OCI-LY1 (cell line): ENCODE results near the gene CCDC187.
A peak's percentile ranks its signal among the peaks of the same experiment; 100 is the strongest.

Experiments used
- H2AFZ ChIP-seq: fragments of 200-600 bp; sonication (generic), shearing (Covaris generic); 2 replicates; pipeline ENCODE4 v1.6.0; 2014; ENCODE audit warnings: antibody characterized with exemption, mild to moderate bottlenecking, low read length
- H3F3A ChIP-seq: fragments of 200-600 bp; sonication (generic), shearing (Covaris generic); 2 replicates; pipeline ENCODE4 v1.6.0; 2014; ENCODE audit warnings: mild to moderate bottlenecking, antibody characterized with exemption, low read length, moderate library complexity; ENCODE audit not compliant: insufficient read depth
- H3K27ac ChIP-seq: fragments of 200-600 bp; sonication (generic); 2 replicates; pipeline ENCODE4 v1.5.1; 2014; ENCODE audit warnings: low read length, mixed run types, mild to moderate bottlenecking, low read depth; ENCODE audit not compliant: poor library complexity, severe bottlenecking
- H3K27me3 ChIP-seq: fragments of 200-600 bp; sonication (generic); 2 replicates; pipeline ENCODE4 v1.6.0; 2014; ENCODE audit warnings: antibody characterized with exemption, mild to moderate bottlenecking, low read length, moderate library complexity; ENCODE audit not compliant: insufficient read depth
- H3K36me3 ChIP-seq: fragments of 200-600 bp; sonication (generic); 2 replicates; pipeline ENCODE4 v1.6.1; 2014; ENCODE audit warnings: mild to moderate bottlenecking, antibody characterized with exemption, low read length, moderate library complexity, mixed read lengths; ENCODE audit not compliant: insufficient read depth
- H3K4me1 ChIP-seq: fragments of 200-600 bp; sonication (generic); 2 replicates; pipeline ENCODE4 v1.5.1; 2014; ENCODE audit warnings: mild to moderate bottlenecking, low read length, moderate library complexity; ENCODE audit not compliant: insufficient read depth, severe bottlenecking
- H3K4me2 ChIP-seq: fragments of 200-600 bp; sonication (generic), shearing (Covaris generic); 2 replicates; pipeline ENCODE4 v1.6.1; 2014; ENCODE audit warnings: low read length
- H3K4me3 ChIP-seq: fragments of 200-600 bp; sonication (generic); 2 replicates; pipeline ENCODE4 v1.5.1; 2014; ENCODE audit warnings: low read length, low read depth, mild to moderate bottlenecking, mixed read lengths; ENCODE audit not compliant: poor library complexity, severe bottlenecking
- H3K79me2 ChIP-seq: fragments of 200-600 bp; shearing (Covaris generic); 2 replicates; pipeline ENCODE4 v1.6.1; 2016; ENCODE audit warnings: mixed run types, low read length, mixed read lengths; ENCODE audit not compliant: insufficient read depth
- H3K9ac ChIP-seq: fragments of 200-600 bp; sonication (generic), shearing (Covaris generic); 2 replicates; pipeline ENCODE4 v1.6.1; 2014; ENCODE audit warnings: mild to moderate bottlenecking, low read length, mixed read lengths
- H3K9me2 ChIP-seq: fragments of 200-600 bp; sonication (generic), shearing (Covaris generic); 2 replicates; pipeline ENCODE4 v1.6.1; 2014; ENCODE audit warnings: low read depth, mild to moderate bottlenecking, low read length, mixed read lengths
- H3K9me3 ChIP-seq: fragments of 200-600 bp; shearing (Covaris generic); 2 replicates; pipeline ENCODE4 v1.6.1; 2014; ENCODE audit warnings: low read length, mixed read lengths
- H4K20me1 ChIP-seq: fragments of 200-600 bp; sonication (generic), shearing (Covaris generic); 2 replicates; pipeline ENCODE4 v1.6.0; 2016; ENCODE audit warnings: mild to moderate bottlenecking, low read length; ENCODE audit not compliant: insufficient read depth
- CTCF ChIP-seq: fragments of 200-600 bp; sonication (generic), shearing (Covaris generic); IDR thresholded peaks from 2 replicates; pipeline ENCODE4 v1.5.1; 2017; ENCODE audit warnings: mild to moderate bottlenecking, antibody characterized with exemption, low read length, moderate library complexity, mixed read lengths
- EZH2 ChIP-seq: fragments of 200-600 bp; sonication (generic), shearing (Covaris generic); IDR thresholded peaks from 2 replicates; pipeline ENCODE4 v1.8.0; 2017; ENCODE audit warnings: borderline replicate concordance, mixed run types, mild to moderate bottlenecking, antibody characterized with exemption, low read length, moderate library complexity, mixed read lengths

CCDC187 gene

GRCh38 chr9:136235709-136236455 is 68.0 kb downstream of the CCDC187 start:
- H3K4me2 ChIP-seq = no peak overlapping the region
- H3K36me3 ChIP-seq = peaks cover 68% of the 10 kb centered on the region
- no peaks in the 10 kb centered on the region; the same call in 1 of the 2 replicates for H3F3A ChIP-seq
- peaks cover 18% of the 10 kb centered on the region for H3K79me2 ChIP-seq
- no peaks in the 10 kb centered on the region for H3K9me2 ChIP-seq
- H2AFZ ChIP-seq = no peak overlapping the region
- no peaks in the 10 kb centered on the region for H3K9me3 ChIP-seq
- peaks cover 54% of the 10 kb centered on the region for H3K4me1 ChIP-seq
- no peaks in the 10 kb centered on the region for H3K27me3 ChIP-seq
- H3K9ac ChIP-seq = no peak overlapping the region
- no peak for TF ChIP-seq CTCF
- no peak for TF ChIP-seq EZH2
- H3K4me3 ChIP-seq = no peak overlapping the region
- H3K27ac ChIP-seq = no peak overlapping the region
- no peaks in the 10 kb centered on the region for H4K20me1 ChIP-seq

GRCh38 chr9:136235171-136235570 is 68.7 kb downstream of the CCDC187 start:
- Histone ChIP-seq H4K20me1 (no peaks in the 10 kb centered on the region), H3K36me3 (peaks cover 70% of the 10 kb centered on the region)

GRCh38 chr9:136234597-136234996 is 69.3 kb downstream of the CCDC187 start:
- Histone ChIP-seq H3K27ac (peak overlapping the region; percentile 61), H2AFZ (no peak overlapping the region), H4K20me1 (no peaks in the 10 kb centered on the region), H3K9me2 (no peaks in the 10 kb centered on the region), H3K4me1 (peaks cover 44% of the 10 kb centered on the region), H3K36me3 (peaks cover 70% of the 10 kb centered on the region), H3K27me3 (no peaks in the 10 kb centered on the region), H3K79me2 (peaks cover 20% of the 10 kb centered on the region), H3K9me3 (no peaks in the 10 kb centered on the region), H3F3A (no peaks in the 10 kb centered on the region), H3K9ac (no peak overlapping the region), H3K4me3 (no peak overlapping the region), H3K4me2 (no peak overlapping the region)
- TF ChIP-seq CTCF (no peak), EZH2 (no peak)

More at GRCh38 chr9:136235171-136235570, 68.7 kb downstream of the CCDC187 start:
- Histone ChIP-seq H3K4me2 (no peak overlapping the region), H3K4me3 (no peak overlapping the region), H3K4me1 (peaks cover 47% of the 10 kb centered on the region), H3K9me3 (no peaks in the 10 kb centered on the region), H3K27me3 (no peaks in the 10 kb centered on the region), H3F3A (no peaks in the 10 kb centered on the region), H2AFZ (no peak overlapping the region), H3K9ac (no peak overlapping the region), H3K79me2 (peaks cover 21% of the 10 kb centered on the region), H3K9me2 (no peaks in the 10 kb centered on the region), H3K27ac (no peak overlapping the region)
- no peak for TF ChIP-seq EZH2
- TF ChIP-seq CTCF = no peak
